Testis (tissue), 3 donors: ENCODE data around the gene OST4. TPM values are rescaled to one million over a fixed set of nuclear protein-coding genes. Genes with fewer than 3 reads are reported as not detected.

Source experiments
- DNase-seq: peaks from one replicate; pipeline ENCODE4 v3.0.0-alpha.2; 2019
- H3K27ac ChIP-seq, 2 donors: fragments of 200-600 bp; sonication (generic); one replicate each; pipeline ENCODE4 v1.5.1; 2019
- H3K27me3 ChIP-seq: fragments of 200-600 bp; sonication (generic); one replicate; pipeline ENCODE4 v1.5.1; 2019
- H3K36me3 ChIP-seq: fragments of 200-600 bp; sonication (generic); one replicate; pipeline ENCODE4 v1.5.1; 2017; ENCODE audit warnings: low read depth; ENCODE audit errors: missing control alignments
- H3K4me1 ChIP-seq: fragments of 200-600 bp; sonication (generic); one replicate; pipeline ENCODE4 v1.5.1; 2019
- H3K4me3 ChIP-seq, 2 donors: fragments of 200-600 bp; sonication (generic); one replicate each; pipeline ENCODE4 v1.5.1; 2017 to 2019
- H3K9me3 ChIP-seq: fragments of 200-600 bp; sonication (generic); one replicate; pipeline ENCODE4 v1.5.1; 2017
- CTCF ChIP-seq, 3 experiments: fragments of 450-650 bp in 2 of 3; fragments of 200-600 bp in 1 of 3; sonication (generic) in 1 of 3; IDR thresholded peaks; one replicate each; pipeline ENCODE4 v1.5.1; 2016 to 2019; ENCODE audit warnings: antibody characterized with exemption in 3 of 3, mild to moderate bottlenecking in 2 of 3, moderate library complexity in 1 of 3
- POLR2A ChIP-seq: fragments of 450-650 bp; IDR thresholded peaks from one replicate; pipeline ENCODE4 v1.6.1; 2017; ENCODE audit warnings: antibody characterized with exemption, mild to moderate bottlenecking, moderate library complexity
- WGBS, 2 donors: methylation state at CpG; one replicate each; pipeline ENCODE4 v1.1.5; 2018; 5-methylcytosine and 5-hydroxymethylcytosine counted together
- intact Hi-C: fragments of 100-400 bp; cut with DNase I; formaldehyde crosslinking; loops from one replicate; pipeline ENCODE4 v1.15.1; 2023; ENCODE audit warnings: low total_unique reads
- polyA plus RNA-seq: library from polyadenylated mRNA; stranded (reverse); fragments of 350-450 nt; fragmentation: Illumina TruSeq; extraction: RNeasy Lipid Tissue Mini Kit (QIAGEN cat#74804); gene quantifications from one replicate; pipeline ENCODE4 v1.2.3, GENCODE V29; 2014; ENCODE audit warnings: low read depth, low replicate concordance; ENCODE audit not compliant: insufficient read depth
- total RNA-seq, 2 donors: library from RNA; depleted of rRNA; stranded (reverse); fragments of >200 nt; gene quantifications; one replicate each; pipeline ENCODE4 v1.2.3, GENCODE V29; 2016

Gene OST4
- total and polyA plus RNA-seq, 3 donors from 2014 or later = 220 to 297 (median 262) TPM

DNA sequence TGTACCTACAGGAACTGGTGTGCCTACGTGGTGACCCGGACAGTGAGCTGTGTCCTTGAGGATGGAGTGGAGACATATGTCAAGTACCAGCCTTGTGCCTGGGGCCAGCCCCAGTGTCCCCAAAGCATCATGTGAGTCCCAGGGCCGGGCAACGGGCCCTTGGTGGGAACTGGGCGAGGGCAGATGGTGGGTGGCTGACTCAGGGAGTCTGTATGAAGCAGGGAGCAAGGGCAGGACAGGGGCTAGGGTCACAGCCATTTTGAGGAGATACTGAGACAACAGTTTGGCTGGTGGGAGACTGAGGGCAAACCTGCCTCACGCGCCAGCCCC, 8.7 kb upstream of the OST4 start:
- 45 to 73% methylated on average over 2 to 7 of the region's 7 CpGs for WGBS, 2 donors
- no peaks in the 10 kb centered on the region for H3K27me3 ChIP-seq
- peak overlapping the region; percentile 74 to 76 for H3K27ac ChIP-seq
- no peak for TF ChIP-seq CTCF (IDR thresholded peaks at IDR 0.05)
- no peak for TF ChIP-seq POLR2A
- H3K4me3 ChIP-seq = peak overlapping the region; percentile 55 to 68
- DNase-seq = no peak
- H3K36me3 ChIP-seq = no peaks in the 10 kb centered on the region
- peaks cover 24% of the 10 kb centered on the region for H3K4me1 ChIP-seq
- H3K9me3 ChIP-seq = no peaks in the 10 kb centered on the region
- intact Hi-C loops = loop anchor here (10.0 kb wide), 1 partner anchor 135 kb away; the partner anchor contains the start of genes ATRAID, CAD and SLC5A6

DNA sequence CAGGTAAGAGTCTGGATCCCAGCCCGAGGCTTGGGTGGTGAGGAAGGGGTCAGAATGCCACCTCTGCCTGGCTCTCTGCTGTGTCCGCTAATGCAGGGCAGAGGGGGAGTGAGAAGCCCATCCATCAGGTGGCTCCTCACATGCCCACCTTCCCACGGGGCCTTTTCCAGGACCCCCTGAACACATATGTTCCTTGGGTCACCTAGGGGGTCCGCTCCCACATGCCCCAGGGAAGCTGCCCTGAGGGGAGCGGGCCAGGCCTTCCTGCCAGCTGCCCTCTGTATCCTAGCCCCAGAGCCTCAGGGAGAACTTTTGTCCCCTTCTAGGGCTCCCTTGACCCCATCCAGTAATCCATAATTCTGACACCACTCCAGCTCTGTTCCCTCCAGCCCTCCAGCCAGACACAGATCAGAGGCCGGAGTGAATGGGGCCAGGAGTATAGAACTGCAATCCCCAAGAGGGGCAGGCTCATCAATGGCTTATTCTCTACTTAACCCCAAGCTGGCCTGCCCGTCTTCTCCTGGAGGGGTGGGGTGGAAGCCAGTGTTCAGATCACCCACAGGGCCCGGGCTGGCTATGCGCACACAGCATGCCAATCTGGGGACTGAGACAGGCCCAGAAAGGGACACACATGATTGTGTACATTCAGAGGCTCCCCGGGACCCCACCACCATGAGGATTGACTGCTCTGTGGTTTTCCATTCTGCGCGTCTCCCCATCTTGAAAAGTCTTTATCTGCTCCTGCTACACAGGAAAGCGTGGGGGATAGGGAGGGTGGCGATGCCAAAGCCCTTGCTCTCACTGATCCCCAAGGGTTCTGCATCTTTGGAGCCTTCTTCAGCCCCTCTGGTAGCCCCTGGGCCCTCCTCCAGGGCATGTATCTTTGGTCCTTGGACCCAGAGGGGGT, 8.0 kb upstream of the OST4 start:
- intact Hi-C loops = loop anchor here (10.0 kb wide), 1 partner anchor 135 kb away; the partner anchor contains the start of genes ATRAID, CAD and SLC5A6
- 54% methylated on average over 13 to 14 of the region's 14 CpGs for whole genome bisulfite sequencing, 2 donors
- TF ChIP-seq POLR2A = no peak
- no peak for TF ChIP-seq CTCF (IDR thresholded peaks at IDR 0.05)
- H3K36me3 ChIP-seq = no peaks in the 10 kb centered on the region
- H3K4me1 ChIP-seq = peaks cover 27% of the 10 kb centered on the region
- peak overlapping the region; percentile 55 to 68 for H3K4me3 ChIP-seq
- no peaks in the 10 kb centered on the region for H3K27me3 ChIP-seq
- DNase-seq = no peak
- peak overlapping the region; percentile 74 to 76 for H3K27ac ChIP-seq
- no peaks in the 10 kb centered on the region for H3K9me3 ChIP-seq

DNA sequence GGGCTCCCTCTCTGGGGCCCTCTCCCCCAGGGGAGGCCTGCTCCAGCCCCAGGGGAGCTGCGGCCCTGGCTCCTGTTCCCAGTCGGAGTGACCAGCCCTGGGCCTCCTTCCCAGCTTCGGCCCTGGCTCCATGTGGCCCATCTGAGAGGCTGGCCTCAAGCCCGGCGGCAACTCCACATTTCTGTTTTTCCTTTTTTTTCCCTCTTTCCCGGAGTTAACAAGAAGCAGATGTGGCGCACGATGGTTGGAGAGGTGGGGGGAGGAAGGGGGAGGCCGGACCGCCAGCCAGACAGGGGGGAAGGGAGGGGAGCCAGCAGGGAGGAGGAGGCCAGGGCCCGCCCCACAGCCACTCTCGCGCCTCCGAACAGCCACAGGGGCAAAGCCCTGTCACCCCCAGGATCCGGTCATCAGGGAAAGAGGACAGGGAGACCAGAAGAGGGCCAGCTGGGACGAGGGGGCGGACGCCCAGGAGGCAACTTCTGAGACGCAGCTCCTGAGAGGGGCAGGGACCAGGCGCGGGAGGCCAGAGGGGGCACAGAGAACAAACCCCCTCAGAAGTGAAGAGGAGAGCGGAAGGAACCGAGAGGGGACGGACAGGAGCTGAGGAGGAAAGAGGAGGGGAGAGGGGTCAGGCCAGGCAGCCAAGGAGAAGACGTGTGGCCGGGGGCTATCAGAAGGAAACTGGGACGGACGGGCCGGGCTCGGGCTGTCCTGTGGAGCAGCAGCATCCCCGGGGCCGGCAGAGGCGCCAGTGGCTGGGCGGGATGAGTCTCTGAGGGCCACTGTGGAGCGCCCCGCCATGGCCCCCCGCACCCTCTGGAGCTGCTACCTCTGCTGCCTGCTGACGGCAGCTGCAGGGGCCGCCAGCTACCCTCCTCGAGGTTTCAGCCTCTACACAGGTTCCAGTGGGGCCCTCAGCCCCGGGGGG, 7.1 kb upstream of the OST4 start, which contains the start of gene EMILIN1:
EMILIN1 (plus strand) TSS at position 349 of the 928 bp plus-strand sequence; CDS start at position 800, 451 bp downstream.
- Histone ChIP-seq H3K27me3 (no peaks in the 10 kb centered on the region), H3K27ac (peak within 1 kb of the TSS; percentile 74 to 76), H3K4me3 (peak within 1 kb of the TSS; percentile 55 to 68), H3K36me3 (no peaks in the 10 kb centered on the region), H3K4me1 (peaks cover 34% of the 10 kb centered on the region), H3K9me3 (no peaks in the 10 kb centered on the region)
- intact Hi-C loops = no loop called here
- WGBS, 2 donors = 37 to 45% methylated on average over 31 to 40 of the region's 41 CpGs
- DNase-seq = peak; percentile 84
- no peak for TF ChIP-seq CTCF (IDR thresholded peaks at IDR 0.05)
- no peak for TF ChIP-seq POLR2A

GRCh38 chr2:27077231-27077630, 5.8 kb upstream of the OST4 start:
- Histone ChIP-seq H3K27ac (peak overlapping the region in 1 of 2 donors; percentile 20), H3K27me3 (no peaks in the 10 kb centered on the region), H3K9me3 (no peaks in the 10 kb centered on the region), H3K4me3 (no peak overlapping the region), H3K4me1 (peaks cover 47% of the 10 kb centered on the region), H3K36me3 (no peaks in the 10 kb centered on the region)
- intact Hi-C loops = no loop called here
- TF ChIP-seq CTCF (IDR thresholded peaks at IDR 0.05) (no peak), POLR2A (no peak)
- no peak for DNase-seq
- 80 to 83% methylated on average over 7 of the region's 7 CpGs for WGBS, 2 donors
